HG02852 (cell line): ENCODE measurements around the gene SBK1.
"Not testable (repeated sequence)": the region's sequence is repeated elsewhere in the genome, so short reads cannot be mapped to it uniquely, and the experiment has no call there.

Source experiments
- ATAC-seq: cut with Tn5 transposase; IDR thresholded peaks from one replicate; pipeline ENCODE4 v1.9.1; 2021; ENCODE audit warnings: mild to moderate bottlenecking, moderate library complexity; ENCODE audit not compliant: unreplicated experiment

SBK1 gene

GRCh38 chr16:28326881-28327610 is 34.7 kb downstream of the SBK1 start:
- no peak for ATAC-seq

- not testable (repeated sequence) for ATAC-seq
Observed at GRCh38 chr16:28330232-28330631, 37.9 kb downstream of the SBK1 start.

GRCh38 chr16:28330981-28331380 is 38.7 kb downstream of the SBK1 start:
- ATAC-seq, result not testable (repeated sequence)

DNA sequence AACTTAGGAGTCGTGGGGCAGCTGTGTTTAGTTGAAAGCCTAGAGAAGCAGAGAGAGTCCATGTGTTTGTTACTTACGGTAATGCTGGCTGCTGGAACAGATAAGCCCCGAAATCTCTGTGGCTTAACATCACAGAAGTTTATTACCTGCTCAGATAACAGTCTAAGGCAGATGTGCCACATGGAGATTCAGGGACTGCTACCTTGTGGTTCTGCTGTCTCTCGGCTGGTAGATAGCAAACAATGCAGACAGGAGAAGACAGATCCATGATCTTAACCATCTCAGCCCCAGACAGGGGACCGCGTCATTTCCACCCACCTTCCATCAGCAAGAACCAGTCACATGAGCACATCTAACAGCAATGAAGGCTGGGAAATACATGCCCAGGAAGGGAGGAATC is 40.3 kb downstream of the SBK1 start:
- not testable (repeated sequence) for ATAC-seq

- not testable (repeated sequence) for ATAC-seq
Observed at GRCh38 chr16:28335678-28336077, 43.4 kb downstream of the SBK1 start.

DNA sequence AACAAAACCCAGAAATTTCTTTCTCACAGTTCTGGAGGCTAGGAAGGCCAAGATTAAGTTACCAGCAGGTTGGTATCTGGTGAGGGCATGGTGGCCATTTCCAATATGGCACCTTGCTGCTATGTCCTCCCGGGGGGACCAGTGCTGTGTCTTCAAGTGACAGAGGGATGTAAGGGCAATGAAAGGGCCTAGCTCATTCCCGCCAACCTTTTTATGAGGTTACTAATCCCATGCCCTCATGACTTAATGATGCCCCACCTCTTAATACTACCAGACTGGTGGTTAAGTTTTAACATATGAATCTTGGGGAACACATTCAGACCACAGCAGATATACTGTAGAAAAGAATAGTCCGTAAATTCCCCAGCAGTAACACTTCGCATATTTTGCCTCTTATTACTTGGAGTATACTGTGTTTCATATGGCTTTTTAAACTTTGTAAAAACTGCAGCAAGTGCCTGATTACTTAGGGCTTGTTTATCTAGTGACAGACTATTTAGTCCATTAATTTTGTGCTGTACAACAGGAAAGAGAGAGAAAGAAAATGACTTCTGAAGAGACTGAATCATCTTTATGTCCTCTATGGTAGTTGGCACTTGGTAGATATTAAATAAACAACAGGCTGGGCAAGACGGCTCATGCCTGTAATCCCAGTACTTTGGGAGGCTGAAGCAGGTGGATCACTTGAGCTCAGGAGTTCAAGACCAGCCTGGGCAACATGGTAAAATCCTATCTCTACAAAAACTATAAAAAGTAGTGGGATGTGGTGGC is 44.8 kb downstream of the SBK1 start:
- not testable (repeated sequence) for ATAC-seq

GRCh38 chr16:28338230-28338629 is 45.9 kb downstream of the SBK1 start:
- ATAC-seq, result not testable (repeated sequence)

DNA sequence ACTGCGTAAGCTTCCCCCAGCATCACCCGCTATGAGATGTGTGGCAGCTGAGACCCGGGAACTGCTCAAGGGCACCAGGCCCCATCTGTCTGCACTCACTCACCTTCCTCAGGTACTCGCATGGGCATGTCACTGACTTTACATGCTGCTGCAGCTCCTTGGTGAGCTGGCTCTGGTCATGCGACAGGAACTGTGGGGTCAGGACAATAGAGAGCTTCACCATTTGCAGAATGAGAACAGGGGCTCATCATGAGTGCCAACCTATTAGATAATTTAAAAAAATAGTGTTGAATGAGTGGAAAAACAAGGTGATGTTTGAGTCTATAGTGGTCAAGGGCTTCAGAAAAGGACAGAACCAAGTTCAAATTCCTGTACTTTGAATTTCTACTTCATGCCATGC is 70.3 kb downstream of the SBK1 start:
- not testable (repeated sequence) for ATAC-seq

- not testable (repeated sequence) for ATAC-seq
Observed at GRCh38 chr16:28363408-28363807, 71.1 kb downstream of the SBK1 start, which contains the start of gene NPIPB6. Gene NPIPB6 (minus strand): TSS chr16:28363508. CDS start chr16:28362822, 686 bp downstream.

GRCh38 chr16:28364268-28365173 is 72.2 kb downstream of the SBK1 start:
- peak; percentile 89 for ATAC-seq

DNA sequence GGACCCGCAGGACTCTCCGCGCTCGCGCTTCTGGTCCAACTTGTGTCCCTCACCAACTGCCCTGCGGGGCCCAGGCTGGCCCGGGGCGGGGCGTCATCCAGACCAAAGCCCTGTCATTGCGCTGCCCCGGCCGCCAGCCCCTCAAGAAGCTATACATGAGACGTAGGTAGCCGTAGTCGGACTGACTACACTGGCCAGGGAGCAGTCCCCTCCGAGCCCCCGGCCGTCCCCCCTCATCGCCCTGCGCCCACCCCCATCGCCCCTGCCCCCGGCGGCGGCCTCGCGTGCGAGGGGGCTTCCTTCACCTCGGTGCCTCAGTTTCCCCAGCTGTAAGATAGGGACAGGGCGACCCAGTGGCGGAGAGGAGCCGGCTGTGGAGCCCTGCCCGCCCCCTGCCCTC is 75.6 kb downstream of the SBK1 start:
- ATAC-seq, result not testable (repeated sequence)
